Activated B cell treated with CpG ODN at 0.5 μM for 24 hours (primary cell): Measurements from ENCODE around the gene ASZ1. TPM values are rescaled to one million over a fixed set of nuclear protein-coding genes. Genes with fewer than 3 reads are reported as not detected.
"Not testable (repeated sequence)": the region's sequence is repeated elsewhere in the genome, so short reads cannot be mapped to it uniquely, and the experiment has no call there.

Experiments used
- ATAC-seq: fragments of 200-7000 bp; cut with Tn5 transposase; one replicate; pipeline ENCODE4 v1.10.0; 2021; ENCODE audit warnings: low read depth, mild to moderate bottlenecking, moderate library complexity
- CTCF ChIA-PET: fragments of 350-600 bp; sonication (Branson Sonifier 250); formaldehyde crosslinking; loops from one replicate; lab custom pipeline; 2021; ENCODE audit warnings: antibody characterized with exemption; lab: Charles Lee
- POLR2A ChIA-PET: fragments of 350-600 bp; sonication (Branson Sonifier 250); formaldehyde crosslinking; loops from one replicate; lab custom pipeline; 2021; ENCODE audit warnings: antibody characterized with exemption; lab: Charles Lee
- DNase-seq: peaks from one replicate; pipeline ENCODE4 v3.0.0; 2022
- H3K27ac Mint-ChIP-seq: one replicate; pipeline ENCODE4 v1.8.0; 2020; ENCODE audit warnings: mixed read lengths
- H3K27me3 Mint-ChIP-seq: one replicate; pipeline ENCODE4 v1.8.0; 2021; ENCODE audit warnings: mixed read lengths
- H3K36me3 Mint-ChIP-seq: one replicate; pipeline ENCODE4 v1.8.0; 2021; ENCODE audit warnings: low read depth, mixed read lengths
- H3K4me1 Mint-ChIP-seq: one replicate; pipeline ENCODE4 v1.8.0; 2021; ENCODE audit warnings: mixed read lengths
- H3K4me3 Mint-ChIP-seq: one replicate; pipeline ENCODE4 v1.8.0; 2020; ENCODE audit warnings: mild to moderate bottlenecking, mixed read lengths
- H3K9me3 Mint-ChIP-seq: one replicate; pipeline ENCODE4 v1.8.0; 2020; ENCODE audit warnings: mixed read lengths
- CTCF ChIP-seq: fragments of 200-600 bp; IDR thresholded peaks from one replicate; pipeline ENCODE4 v1.8.0; 2022; ENCODE audit warnings: antibody characterized with exemption, mild to moderate bottlenecking
- intact Hi-C: fragments of 100-400 bp; cut with micrococcal nuclease; formaldehyde crosslinking; loops from one replicate; pipeline ENCODE4 v1.15.1; 2024
- total RNA-seq: library from RNA; stranded (reverse); gene quantifications from 2 replicates; pipeline ENCODE4 v1.2.3, GENCODE V29; 2022

Gene ASZ1
- total RNA-seq, 1 donor from 2014 or later, result not detected

DNA sequence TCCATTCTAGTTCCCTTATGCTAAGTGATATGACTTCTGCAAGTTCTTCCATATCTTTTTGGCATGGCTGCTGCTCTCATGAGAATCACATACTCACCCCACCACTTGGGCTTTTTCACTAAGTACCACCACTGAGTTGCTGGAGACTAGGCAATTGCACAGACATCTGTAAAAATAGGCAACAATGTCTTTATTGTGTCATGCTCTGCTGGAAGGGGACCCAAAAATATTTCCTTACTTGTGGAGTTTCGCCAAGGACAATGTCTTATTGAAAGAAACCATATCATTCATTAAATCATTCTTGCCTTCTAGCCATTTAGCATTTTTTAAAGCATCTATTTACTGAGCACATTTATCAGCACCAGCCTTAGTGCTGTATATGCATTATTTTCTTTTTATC is 17.4 kb upstream of the ASZ1 start:
- Mint-ChIP-seq H3K4me3 (no peak overlapping the region), H3K27me3 (peaks cover 3% of the 10 kb centered on the region), H3K27ac (no peak overlapping the region), H3K36me3 (no peaks in the 10 kb centered on the region), H3K4me1 (no peaks in the 10 kb centered on the region), H3K9me3 (peaks cover 2% of the 10 kb centered on the region)
- ATAC-seq (no peak), DNase-seq (no peak)
- intact Hi-C loops, result no loop called here
- TF ChIP-seq CTCF, result no peak
- POLR2A ChIA-PET, result no interaction called here
- CTCF ChIA-PET, result no interaction called here

- H3K9me3 Mint-ChIP-seq, result no peaks in the 10 kb centered on the region
- ChIA-PET CTCF (no interaction called here), POLR2A (no interaction called here)
- no peak overlapping the region for H3K27ac Mint-ChIP-seq
- ATAC-seq (no peak), DNase-seq (no peak)
- no peak overlapping the region for H3K4me3 Mint-ChIP-seq
- H3K4me1 Mint-ChIP-seq, result no peaks in the 10 kb centered on the region
- TF ChIP-seq CTCF, result no peak
- intact Hi-C loops, result no loop called here
- H3K36me3 Mint-ChIP-seq, result no peaks in the 10 kb centered on the region
- H3K27me3 Mint-ChIP-seq, result no peaks in the 10 kb centered on the region
Observed at GRCh38 chr7:117435475-117436043, 8.3 kb upstream of the ASZ1 start.

- intact Hi-C loops, result no loop called here
- Mint-ChIP-seq H3K27ac (no peak overlapping the region), H3K4me1 (no peaks in the 10 kb centered on the region), H3K4me3 (no peak overlapping the region), H3K27me3 (no peaks in the 10 kb centered on the region), H3K36me3 (no peaks in the 10 kb centered on the region), H3K9me3 (peaks cover 2% of the 10 kb centered on the region)
- POLR2A ChIA-PET, result no interaction called here
- no peak for ATAC-seq
- CTCF ChIA-PET, result no interaction called here
- TF ChIP-seq CTCF, result no peak
- DNase-seq, result no peak
Observed at GRCh38 chr7:117424090-117424829, 3.0 kb downstream of the ASZ1 start.

DNA sequence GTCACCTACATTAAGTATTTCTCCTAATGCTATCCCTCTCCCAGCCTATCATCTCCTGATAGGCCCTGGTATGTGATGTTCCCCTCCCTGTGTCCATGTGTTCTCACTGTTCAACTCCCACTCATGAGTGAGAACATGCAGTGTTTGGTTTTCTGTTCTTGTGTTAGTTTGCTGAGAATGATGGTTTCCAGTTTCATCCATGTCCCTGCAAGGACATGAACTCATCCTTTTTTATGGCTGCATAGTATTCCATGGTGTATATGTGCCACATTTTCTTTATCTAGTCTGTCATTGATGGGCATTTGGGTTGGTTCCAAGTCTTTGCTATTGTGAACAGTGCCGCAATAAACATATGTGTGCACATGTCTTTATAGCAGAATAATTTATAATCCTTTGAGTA is 12.7 kb downstream of the ASZ1 start:
- POLR2A ChIA-PET, ATAC-seq, H3K27ac Mint-ChIP-seq, DNase-seq, H3K27me3 Mint-ChIP-seq, intact Hi-C loops, CTCF ChIA-PET, H3K4me3 Mint-ChIP-seq, H3K4me1 Mint-ChIP-seq, H3K9me3 Mint-ChIP-seq, H3K36me3 Mint-ChIP-seq: not testable (repeated sequence)

DNA sequence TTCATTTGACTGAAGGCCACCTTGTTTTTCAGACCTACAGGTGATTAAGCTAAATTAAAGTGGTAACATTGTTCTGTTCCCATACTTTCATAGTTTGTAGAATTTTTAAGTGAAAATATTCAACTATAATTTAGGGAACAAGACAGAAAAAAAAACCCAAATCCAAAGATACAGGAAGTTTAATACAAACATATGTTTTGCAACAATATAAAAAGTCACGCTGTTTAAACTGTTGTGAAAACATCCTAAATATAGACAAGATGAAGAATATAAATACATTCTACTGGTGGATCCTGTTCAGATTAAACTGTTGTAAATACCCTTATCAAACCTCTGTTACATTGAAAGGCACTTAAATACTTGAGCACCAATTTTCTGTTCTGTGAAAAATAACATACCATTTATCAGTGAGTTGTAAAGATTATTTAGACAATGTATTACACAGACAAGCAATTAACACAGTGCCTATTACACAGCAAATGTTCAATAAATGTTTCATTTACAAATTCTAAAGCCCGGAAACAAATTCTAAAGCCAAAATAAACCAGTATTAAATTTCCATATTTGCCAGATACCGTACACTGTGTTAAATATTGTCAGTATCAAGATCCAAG is 14.2 kb downstream of the ASZ1 start:
- TF ChIP-seq CTCF, result no peak
- ChIA-PET POLR2A (no interaction called here), CTCF (interaction anchor here (0.5 kb wide), 1 partner anchor 10 kb away, joined by 3 read pairs; no protein-coding TSS in a partner anchor)
- intact Hi-C loops, result no loop called here
- no peaks in the 10 kb centered on the region for H3K4me1 Mint-ChIP-seq
- no peaks in the 10 kb centered on the region for H3K9me3 Mint-ChIP-seq
- ATAC-seq (no peak), DNase-seq (no peak)
- H3K27ac Mint-ChIP-seq, result no peak overlapping the region
- H3K4me3 Mint-ChIP-seq, result no peak overlapping the region
- H3K36me3 Mint-ChIP-seq, result no peaks in the 10 kb centered on the region
- H3K27me3 Mint-ChIP-seq, result no peaks in the 10 kb centered on the region
